Uterus (tissue), 4 donors: ENCODE measurements around the gene AK4. TPM values are rescaled to one million over a fixed set of nuclear protein-coding genes. Genes with fewer than 3 reads are reported as not detected.
A peak's percentile ranks its signal among the peaks of the same experiment; 100 is the strongest.
"Not testable (repeated sequence)": the region's sequence is repeated elsewhere in the genome, so short reads cannot be mapped to it uniquely, and the experiment has no call there.

Source experiments
- DNase-seq, 2 donors: peaks; one replicate each; pipeline ENCODE4 v3.0.0-alpha.2; 2019 to 2020
- H3K27ac ChIP-seq, 2 donors: fragments of 200-600 bp; sonication (generic); 1 replicate in 1 of 2; 2 replicates in 1 of 2; pipeline ENCODE4 v1.5.1; 2016 to 2018
- H3K27me3 ChIP-seq, 2 donors: fragments of 200-600 bp; sonication (generic); one replicate each; pipeline ENCODE4 v1.5.1; 2018 to 2019; ENCODE audit warnings: control low read depth in 1 of 2
- H3K36me3 ChIP-seq, 2 donors: fragments of 200-600 bp; sonication (generic); one replicate each; pipeline ENCODE4 v1.5.1; 2019; ENCODE audit warnings: control low read depth in 1 of 2
- H3K4me1 ChIP-seq, 2 donors: fragments of 200-600 bp; sonication (generic); one replicate each; pipeline ENCODE4 v1.5.1; 2018 to 2019; ENCODE audit warnings: control low read depth in 1 of 2
- H3K4me3 ChIP-seq, 2 donors: fragments of 200-600 bp; sonication (generic); 1 replicate in 1 of 2; 2 replicates in 1 of 2; pipeline ENCODE4 v1.5.1; 2018 to 2019; ENCODE audit warnings: mild to moderate bottlenecking in 1 of 2
- H3K9me3 ChIP-seq, 2 donors: fragments of 200-600 bp; sonication (generic); one replicate each; pipeline ENCODE4 v1.5.1; 2019; ENCODE audit warnings: control low read depth in 1 of 2
- CTCF ChIP-seq, 4 experiments: fragments of 200-600 bp in 2 of 4; fragments of 450-650 bp in 2 of 4; sonication (generic) in 2 of 4; IDR thresholded peaks; one replicate each; pipeline ENCODE4 v1.5.1; 2016 to 2019; ENCODE audit warnings: antibody characterized with exemption in 4 of 4, mild to moderate bottlenecking in 2 of 4, moderate library complexity in 1 of 4
- POLR2A ChIP-seq, 2 donors: fragments of 450-650 bp; IDR thresholded peaks; one replicate each; pipeline ENCODE4 v1.6.1; 2016; ENCODE audit warnings: antibody characterized with exemption in 2 of 2, mild to moderate bottlenecking in 1 of 2, moderate library complexity in 1 of 2
- intact Hi-C: fragments of 100-400 bp; cut with DNase I; formaldehyde crosslinking; loops from one replicate; pipeline ENCODE4 v1.15.1; 2023; ENCODE audit warnings: low total_unique reads
- total RNA-seq, 4 donors: library from RNA; depleted of rRNA in 3 of 4; stranded (reverse); fragments of >200 nt in 3 of 4; gene quantifications; one replicate each; pipeline versions ENCODE4 v1.1.0 to v1.2.4, GENCODE V29; 2014 to 2023
- donor health status: DM: yes; HTN: yes; CAD: no.

The AK4 gene
- 10 to 100 TPM in 3 of 4 donors, 1 to 10 TPM in 1; 9.5 to 31.5 (median 18.5) TPM for total RNA-seq

DNA sequence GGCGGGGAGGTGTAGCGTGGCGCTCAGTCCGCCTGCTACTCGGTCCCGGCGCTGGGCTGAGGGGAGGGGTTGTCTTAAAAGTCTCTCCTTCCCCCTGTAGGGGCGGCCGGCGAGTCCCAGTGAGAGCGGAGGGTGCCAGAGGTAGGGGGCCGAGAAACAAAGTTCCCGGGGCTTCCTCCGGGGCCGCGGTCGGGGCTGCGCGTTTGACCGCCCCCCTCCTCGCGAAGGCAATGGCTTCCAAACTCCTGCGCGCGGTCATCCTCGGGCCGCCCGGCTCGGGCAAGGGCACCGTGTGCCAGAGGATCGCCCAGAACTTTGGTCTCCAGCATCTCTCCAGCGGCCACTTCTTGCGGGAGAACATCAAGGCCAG, at the start of gene AK4:
AK4 (plus strand) TSS at position 26 of the 370 bp plus-strand sequence; CDS start at position 231, 205 bp downstream.
- peak within 1 kb of the TSS; percentile 49 to 72 for H3K4me3 ChIP-seq
- peak within 1 kb of the TSS; percentile 72 to 85 for H3K27ac ChIP-seq
- H3K27me3 ChIP-seq, H3K4me1 ChIP-seq, DNase-seq, intact Hi-C loops, H3K9me3 ChIP-seq, H3K36me3 ChIP-seq: not testable (repeated sequence)

DNA sequence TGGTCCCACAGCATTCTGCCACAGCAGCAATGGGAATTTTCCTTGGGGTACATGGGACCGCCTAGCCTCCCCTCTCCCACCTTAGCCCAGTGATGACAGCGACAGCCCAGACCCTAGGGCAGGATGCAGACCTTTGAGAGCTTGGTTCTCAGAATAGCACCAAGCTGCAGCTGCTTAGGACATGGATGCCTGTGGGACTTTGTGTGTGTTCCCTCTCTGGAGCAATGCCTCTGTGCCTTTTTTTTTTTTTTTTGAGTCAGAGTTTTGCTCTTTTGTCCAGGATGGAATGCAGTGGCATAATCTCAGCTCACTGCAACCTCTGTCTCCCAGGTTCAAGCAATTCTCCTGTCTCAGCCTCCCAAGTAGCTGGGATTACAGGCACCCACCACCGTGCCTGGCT, 44.2 kb upstream of the AK4 start:
- TF ChIP-seq CTCF (IDR thresholded peaks at IDR 0.05) = no peak
- no peak for TF ChIP-seq POLR2A (IDR thresholded peaks at IDR 0.05)
- no peaks in the 10 kb centered on the region for H3K9me3 ChIP-seq
- H3K36me3 ChIP-seq = no peaks in the 10 kb centered on the region
- no peak overlapping the region for H3K4me3 ChIP-seq
- H3K4me1 ChIP-seq = no peaks in the 10 kb centered on the region
- no peaks in the 10 kb centered on the region for H3K27me3 ChIP-seq
- DNase-seq = no peak
- intact Hi-C loops = no loop called here
- H3K27ac ChIP-seq = no peak overlapping the region

DNA sequence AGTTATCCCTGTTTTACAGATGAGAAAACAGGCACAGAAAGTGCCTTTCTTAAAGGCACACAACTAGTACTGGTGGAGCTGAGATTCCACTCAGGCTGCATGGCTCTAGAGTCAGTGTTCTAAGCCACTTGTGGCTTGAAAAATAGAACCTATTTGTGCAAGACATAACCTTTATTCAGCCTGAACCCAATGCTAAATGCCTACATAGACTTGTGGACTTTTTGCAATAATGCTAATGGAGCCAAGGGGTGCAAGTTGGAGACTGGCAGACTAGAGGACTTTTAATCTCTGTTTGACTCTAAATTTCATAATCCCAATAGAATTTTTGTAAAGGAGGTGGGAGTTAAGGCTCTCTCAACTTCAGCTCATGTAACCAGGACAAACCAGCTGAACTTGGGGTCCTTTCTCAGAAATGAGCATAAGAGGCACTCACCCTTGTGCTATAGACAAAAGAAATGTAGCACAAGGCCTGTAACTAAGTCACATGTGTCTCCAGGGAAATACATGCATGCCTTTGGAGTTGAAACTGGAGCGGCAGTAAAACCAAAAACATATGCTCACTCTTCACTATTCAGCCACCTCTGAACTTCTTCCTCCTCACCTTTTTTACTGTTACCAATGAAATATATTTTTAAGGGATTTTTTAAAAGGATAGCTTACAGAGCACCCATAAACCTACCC, 43.0 kb upstream of the AK4 start:
- H3K4me3 ChIP-seq = no peak overlapping the region
- DNase-seq = no peak
- no peak overlapping the region for H3K27ac ChIP-seq
- no peaks in the 10 kb centered on the region for H3K27me3 ChIP-seq
- no peaks in the 10 kb centered on the region for H3K36me3 ChIP-seq
- no peaks in the 10 kb centered on the region for H3K4me1 ChIP-seq
- TF ChIP-seq POLR2A (IDR thresholded peaks at IDR 0.05) (no peak), CTCF (IDR thresholded peaks at IDR 0.05) (no peak)
- H3K9me3 ChIP-seq = no peaks in the 10 kb centered on the region
- intact Hi-C loops = no loop called here

DNA sequence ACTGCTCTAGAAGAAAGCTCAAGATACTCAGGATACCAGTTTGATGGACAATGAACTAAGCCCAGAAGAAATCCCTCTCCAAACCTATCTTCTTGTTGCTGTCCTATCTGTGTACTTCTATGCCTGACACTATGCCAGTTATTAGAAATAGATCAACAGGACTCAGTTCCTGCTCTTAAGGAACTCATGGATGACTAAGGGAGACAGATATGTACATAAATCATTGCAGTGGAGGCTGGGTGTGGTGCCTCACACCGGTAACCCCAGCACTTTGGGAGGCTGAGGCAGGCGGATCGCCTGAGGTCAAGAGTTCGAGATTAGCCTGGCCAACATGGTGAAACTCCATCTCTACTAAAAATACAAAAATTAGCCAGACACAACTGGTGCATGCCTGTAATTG, 42.4 kb upstream of the AK4 start:
- no peaks in the 10 kb centered on the region for H3K27me3 ChIP-seq
- H3K36me3 ChIP-seq = no peaks in the 10 kb centered on the region
- no peak for DNase-seq
- H3K9me3 ChIP-seq = no peaks in the 10 kb centered on the region
- TF ChIP-seq POLR2A (IDR thresholded peaks at IDR 0.05) (no peak), CTCF (IDR thresholded peaks at IDR 0.05) (no peak)
- intact Hi-C loops = no loop called here
- no peaks in the 10 kb centered on the region for H3K4me1 ChIP-seq
- no peak overlapping the region for H3K27ac ChIP-seq
- H3K4me3 ChIP-seq = no peak overlapping the region

- Histone ChIP-seq H3K36me3 (no peaks in the 10 kb centered on the region), H3K9me3 (no peaks in the 10 kb centered on the region), H3K27me3 (no peaks in the 10 kb centered on the region), H3K4me1 (no peaks in the 10 kb centered on the region), H3K4me3 (no peak overlapping the region), H3K27ac (no peak overlapping the region)
- intact Hi-C loops = no loop called here
- no peak for DNase-seq
- TF ChIP-seq POLR2A (IDR thresholded peaks at IDR 0.05) = no peak
- TF ChIP-seq CTCF (IDR thresholded peaks at IDR 0.05) = no peak
Measured at GRCh38 chr1:65108025-65108642, 39.9 kb upstream of the AK4 start.
